MV-4-11 (cell line): ENCODE results near the gene LEF1.
"Not testable (repeated sequence)": the region's sequence is repeated elsewhere in the genome, so short reads cannot be mapped to it uniquely, and the experiment has no call there.

Source experiments
- DNase-seq: peaks from one replicate; lab custom pipeline; 2025; lab: John Stamatoyannopoulos, UW

LEF1 gene

DNA sequence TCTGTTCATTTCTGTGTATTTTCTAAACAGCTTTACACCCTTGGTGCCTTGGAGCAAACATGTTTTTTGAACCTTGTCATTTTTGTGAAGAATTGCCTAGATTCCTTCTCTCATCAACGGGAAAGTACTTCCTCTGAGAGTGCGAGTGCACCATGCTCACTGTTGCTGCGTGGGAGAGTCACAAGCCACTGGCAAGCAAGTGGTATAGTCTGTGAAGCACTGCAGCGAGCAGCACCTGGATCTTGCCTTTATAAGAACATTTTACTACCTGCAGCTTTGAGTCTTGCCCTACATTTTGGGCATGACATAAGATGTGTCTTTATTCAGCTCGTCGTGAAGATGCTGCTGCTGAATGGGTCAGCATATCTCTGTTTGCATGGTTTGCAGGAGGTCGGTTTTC lies 134.2 kb downstream of the LEF1 start:
- no peak for DNase-seq

DNA sequence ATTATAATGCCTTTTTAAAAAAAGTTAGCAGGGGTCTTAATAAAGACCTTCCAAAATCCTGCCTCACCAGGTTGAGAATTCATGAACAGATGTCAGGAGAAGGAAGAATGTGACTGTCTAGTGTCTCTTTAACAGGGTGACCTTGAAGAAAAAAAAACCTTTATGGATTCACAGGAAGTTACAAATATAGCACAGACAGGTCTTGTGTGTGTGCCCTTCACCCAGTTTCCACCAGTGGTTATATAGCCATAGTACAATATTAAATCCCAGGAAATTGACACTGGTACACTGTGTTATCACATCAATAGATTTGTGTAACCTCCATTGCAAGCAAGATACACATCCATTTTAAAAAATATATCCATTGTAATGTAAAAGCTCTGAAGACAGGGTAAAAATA lies 135.4 kb downstream of the LEF1 start:
- DNase-seq, result no peak

DNA sequence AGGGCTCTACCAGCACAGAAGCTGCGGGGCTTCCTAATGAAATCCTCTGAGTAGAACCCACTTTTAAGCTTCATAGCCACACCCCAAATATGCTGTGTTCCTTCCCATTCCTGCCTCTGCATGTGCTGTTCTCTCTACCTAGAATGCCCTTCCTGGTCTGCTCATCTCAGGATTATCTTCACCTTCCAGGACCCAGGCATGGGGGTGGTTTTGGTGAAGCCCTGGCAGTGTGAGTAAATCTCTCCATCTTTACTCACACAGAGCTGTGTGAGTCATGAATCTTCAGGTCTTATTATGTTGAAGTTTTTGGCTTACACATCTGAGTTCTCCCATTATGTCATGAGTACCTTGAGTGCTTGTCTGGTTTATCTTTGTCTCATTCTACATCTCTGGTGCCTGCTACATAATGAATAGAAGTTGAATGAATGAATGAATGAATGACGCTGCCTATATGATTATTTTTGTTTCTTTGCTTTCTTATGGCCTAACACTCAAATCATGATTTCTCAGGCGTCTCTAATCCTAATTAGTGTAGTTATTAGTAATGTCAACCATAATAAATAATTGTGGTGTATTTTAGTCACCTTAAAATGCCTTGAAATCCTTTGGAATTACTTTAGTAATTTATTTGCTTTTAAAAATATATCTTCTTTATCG lies 137.2 kb downstream of the LEF1 start:
- DNase-seq, result no peak

GRCh38 chr4:108030332-108030731 lies 138.4 kb downstream of the LEF1 start:
- peak; percentile 56 for DNase-seq

GRCh38 chr4:108029731-108030130 lies 139.0 kb downstream of the LEF1 start:
- no peak for DNase-seq

- no peak for DNase-seq
Measured at GRCh38 chr4:108029016-108029720, 139.6 kb downstream of the LEF1 start.

DNA sequence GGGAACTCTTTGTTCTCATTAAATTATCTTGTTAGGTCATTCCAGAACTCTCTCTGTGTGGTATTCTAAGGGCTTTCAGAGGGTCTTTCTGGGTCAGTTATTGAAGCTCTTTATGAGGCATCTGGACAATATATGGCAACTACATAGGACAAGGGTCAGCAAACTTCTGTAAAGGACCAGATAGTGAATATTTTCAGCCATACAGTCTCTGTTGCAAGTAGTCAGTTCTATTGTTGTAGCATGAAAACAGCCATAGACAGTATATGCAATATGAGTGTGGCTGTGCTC lies 143.9 kb downstream of the LEF1 start:
- DNase-seq, result no peak

GRCh38 chr4:108024085-108024877 lies 144.5 kb downstream of the LEF1 start:
- no peak for DNase-seq

- DNase-seq, result no peak
Measured at GRCh38 chr4:108018884-108019187, 149.9 kb downstream of the LEF1 start.

GRCh38 chr4:108018040-108018883 lies 150.5 kb downstream of the LEF1 start:
- peak; percentile 36 for DNase-seq

DNA sequence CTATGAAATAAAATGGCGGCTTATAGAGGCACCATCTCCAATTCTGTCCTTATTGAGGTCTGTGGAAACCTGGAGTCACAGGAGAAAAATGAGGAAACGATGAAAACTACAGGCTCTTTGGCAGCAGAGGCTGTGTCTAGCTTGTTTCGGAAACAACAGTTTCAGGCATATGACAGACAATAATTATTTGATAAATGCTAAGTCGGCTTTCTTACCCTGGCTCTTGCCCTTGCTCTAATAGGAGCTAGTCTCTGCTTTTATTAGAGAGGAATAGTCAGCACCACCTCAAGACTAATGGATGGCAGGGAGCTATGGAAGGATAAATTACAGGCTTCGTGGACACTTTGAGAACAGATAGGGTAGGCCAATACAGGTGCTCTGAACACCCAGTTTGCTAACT lies 154.8 kb downstream of the LEF1 start:
- no peak for DNase-seq

- no peak for DNase-seq
Measured at GRCh38 chr4:108013327-108013726, 155.4 kb downstream of the LEF1 start.

GRCh38 chr4:108012382-108012781 lies 156.3 kb downstream of the LEF1 start:
- not testable (repeated sequence) for DNase-seq

DNA sequence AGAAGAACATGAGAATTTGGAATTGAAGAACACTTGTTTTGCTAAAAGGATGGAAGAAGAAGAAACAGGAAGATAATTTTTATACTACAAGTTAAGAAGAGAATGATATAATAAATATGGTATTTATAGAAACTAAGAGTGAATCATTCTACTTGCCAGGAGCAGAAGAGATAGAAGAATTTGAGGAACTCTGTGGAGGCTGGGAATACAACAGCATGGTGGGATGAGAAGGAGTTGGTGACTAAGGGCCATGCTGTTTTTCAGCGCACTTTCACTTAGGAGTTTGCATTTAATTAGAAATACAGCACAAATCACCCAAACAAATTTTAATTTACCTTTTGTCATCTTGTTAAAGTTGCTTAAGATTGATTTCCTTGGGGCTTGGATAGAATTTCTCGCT lies 158.6 kb downstream of the LEF1 start:
- no peak for DNase-seq

DNA sequence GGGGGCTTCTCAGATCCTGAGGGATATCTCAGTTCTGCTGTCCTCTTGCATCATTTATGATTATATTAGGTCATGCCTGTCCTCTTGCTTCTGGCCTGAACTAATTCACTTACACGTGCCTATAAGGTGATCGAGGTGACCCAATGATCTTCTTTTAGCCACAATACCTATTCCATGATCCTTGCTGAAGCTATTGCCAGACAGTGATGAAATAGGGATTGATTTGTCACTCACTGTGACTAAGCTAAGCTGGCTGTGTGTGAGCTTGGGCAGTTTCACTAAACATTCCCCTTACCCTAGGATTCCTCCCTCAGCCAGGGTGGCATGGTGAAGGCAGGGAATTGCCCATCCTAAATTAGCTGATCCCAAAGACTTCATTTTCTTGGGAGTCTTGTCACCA lies 160.0 kb downstream of the LEF1 start:
- DNase-seq, result no peak

- no peak for DNase-seq
Measured at GRCh38 chr4:108007984-108008383, 160.7 kb downstream of the LEF1 start.

- DNase-seq, result no peak
Measured at GRCh38 chr4:108006361-108006760, 162.4 kb downstream of the LEF1 start.

- no peak for DNase-seq
Measured at GRCh38 chr4:108005807-108006206, 162.9 kb downstream of the LEF1 start.

DNA sequence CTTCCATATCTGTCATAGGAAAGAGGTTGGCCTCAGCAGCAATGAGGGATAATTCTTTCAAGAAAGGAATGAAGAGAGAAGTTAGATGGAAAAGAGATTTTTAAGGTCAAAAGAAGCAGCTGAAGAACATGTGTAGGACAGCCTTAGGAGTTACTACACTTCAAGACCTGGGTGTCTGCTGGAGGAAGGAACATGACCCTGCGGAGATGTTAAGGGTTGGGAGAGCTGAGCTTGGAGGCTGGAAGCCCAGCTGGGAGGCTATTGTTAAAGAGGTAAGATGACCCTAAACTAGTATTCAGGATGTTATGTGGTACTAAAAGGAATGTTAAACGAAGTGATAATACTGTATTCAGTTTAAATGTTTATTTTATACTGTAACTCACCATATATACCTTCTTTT lies 164.1 kb downstream of the LEF1 start:
- DNase-seq, result no peak

DNA sequence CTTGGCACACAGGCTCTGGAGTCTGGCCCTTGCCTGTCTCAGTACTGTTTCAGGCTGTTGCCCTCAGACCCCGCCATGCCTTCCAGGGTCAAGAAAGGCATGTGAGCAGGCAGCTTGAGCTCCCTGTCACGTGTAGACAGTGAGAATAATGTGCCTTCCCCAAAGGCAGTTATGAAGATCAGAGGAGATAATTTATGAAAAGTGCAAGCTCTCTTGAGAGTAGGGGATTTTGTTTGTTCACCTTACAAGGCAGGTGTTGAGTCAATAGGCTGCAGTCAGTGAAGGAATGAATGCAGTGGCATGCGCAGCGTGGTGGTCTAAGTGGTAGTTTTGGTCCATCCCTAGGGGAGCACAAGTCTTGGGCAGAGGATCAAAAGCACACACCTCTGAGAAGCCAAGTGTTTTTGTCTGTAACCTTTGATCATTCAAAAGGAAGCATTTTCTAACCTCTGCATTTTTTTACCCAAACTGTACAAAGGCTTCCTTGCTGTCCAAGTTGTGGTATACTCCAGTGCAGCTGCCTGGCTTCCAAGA lies 164.7 kb downstream of the LEF1 start:
- DNase-seq, result no peak

GRCh38 chr4:108001540-108002135 lies 167.1 kb downstream of the LEF1 start:
- no peak for DNase-seq
